B cell (primary cell): Measurements from ENCODE around the gene EMX1.

Experiments
- EZH2 ChIP-seq: IDR thresholded peaks from 2 replicates; pipeline ENCODE4 v1.6.1; 2012; ENCODE audit warnings: borderline replicate concordance, low read depth, mild to moderate bottlenecking, moderate library complexity, low read length; ENCODE audit not compliant: insufficient read depth, poor library complexity, severe bottlenecking
- TF ChIP-seq, protein P1 (sequence below): fragments of 200-600 bp; IDR thresholded peaks from one replicate; pipeline ENCODE4 v1.8.0; 2022; ENCODE audit warnings: antibody characterized with exemption, mild to moderate bottlenecking

- TF ChIP-seq, protein P1, sequence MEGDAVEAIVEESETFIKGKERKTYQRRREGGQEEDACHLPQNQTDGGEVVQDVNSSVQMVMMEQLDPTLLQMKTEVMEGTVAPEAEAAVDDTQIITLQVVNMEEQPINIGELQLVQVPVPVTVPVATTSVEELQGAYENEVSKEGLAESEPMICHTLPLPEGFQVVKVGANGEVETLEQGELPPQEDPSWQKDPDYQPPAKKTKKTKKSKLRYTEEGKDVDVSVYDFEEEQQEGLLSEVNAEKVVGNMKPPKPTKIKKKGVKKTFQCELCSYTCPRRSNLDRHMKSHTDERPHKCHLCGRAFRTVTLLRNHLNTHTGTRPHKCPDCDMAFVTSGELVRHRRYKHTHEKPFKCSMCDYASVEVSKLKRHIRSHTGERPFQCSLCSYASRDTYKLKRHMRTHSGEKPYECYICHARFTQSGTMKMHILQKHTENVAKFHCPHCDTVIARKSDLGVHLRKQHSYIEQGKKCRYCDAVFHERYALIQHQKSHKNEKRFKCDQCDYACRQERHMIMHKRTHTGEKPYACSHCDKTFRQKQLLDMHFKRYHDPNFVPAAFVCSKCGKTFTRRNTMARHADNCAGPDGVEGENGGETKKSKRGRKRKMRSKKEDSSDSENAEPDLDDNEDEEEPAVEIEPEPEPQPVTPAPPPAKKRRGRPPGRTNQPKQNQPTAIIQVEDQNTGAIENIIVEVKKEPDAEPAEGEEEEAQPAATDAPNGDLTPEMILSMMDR: no peak
- no peak for TF ChIP-seq EZH2
Observed at GRCh38 chr2:72908741-72909140, 8.6 kb upstream of the EMX1 start.
